OCI-LY7 (cell line): ENCODE measurements around the gene C1orf74.

Experiments used
- EZH2phosphoT487 ChIP-seq: fragments of 200-600 bp; sonication (generic); IDR thresholded peaks from 2 replicates; pipeline ENCODE4 v1.6.1; 2018; ENCODE audit warnings: low read depth, borderline replicate concordance, mild to moderate bottlenecking, mixed run types, antibody characterized with exemption, low read length, moderate library complexity, mixed read lengths
- TF ChIP-seq, protein P1 (sequence below): fragments of 200-600 bp; sonication (generic); conservative IDR thresholded peaks from 2 replicates; pipeline ENCODE4 v1.5.1; 2014; ENCODE audit warnings: mild to moderate bottlenecking, antibody characterized with exemption, low read length, moderate library complexity, mixed read lengths

DNA sequence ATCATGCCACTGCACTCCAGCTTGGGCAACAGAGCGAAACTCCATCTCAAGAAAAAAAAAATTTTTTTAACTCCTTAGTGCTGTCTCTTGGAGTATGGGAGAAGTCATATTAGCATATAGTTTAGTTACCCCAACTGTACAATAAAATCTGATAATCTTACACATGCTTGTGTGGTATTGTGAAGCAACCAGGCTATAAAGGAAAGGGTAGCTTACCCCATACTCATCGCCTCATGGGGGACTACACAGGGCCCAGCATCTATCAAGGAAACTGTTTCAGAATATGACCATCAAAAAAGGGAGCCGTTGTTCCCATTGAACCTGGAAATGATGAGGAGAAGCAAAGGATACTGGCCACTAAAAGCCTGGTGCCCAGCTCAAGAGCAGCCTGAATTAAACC is 31.5 kb downstream of the C1orf74 start:
- TF ChIP-seq, protein P1, sequence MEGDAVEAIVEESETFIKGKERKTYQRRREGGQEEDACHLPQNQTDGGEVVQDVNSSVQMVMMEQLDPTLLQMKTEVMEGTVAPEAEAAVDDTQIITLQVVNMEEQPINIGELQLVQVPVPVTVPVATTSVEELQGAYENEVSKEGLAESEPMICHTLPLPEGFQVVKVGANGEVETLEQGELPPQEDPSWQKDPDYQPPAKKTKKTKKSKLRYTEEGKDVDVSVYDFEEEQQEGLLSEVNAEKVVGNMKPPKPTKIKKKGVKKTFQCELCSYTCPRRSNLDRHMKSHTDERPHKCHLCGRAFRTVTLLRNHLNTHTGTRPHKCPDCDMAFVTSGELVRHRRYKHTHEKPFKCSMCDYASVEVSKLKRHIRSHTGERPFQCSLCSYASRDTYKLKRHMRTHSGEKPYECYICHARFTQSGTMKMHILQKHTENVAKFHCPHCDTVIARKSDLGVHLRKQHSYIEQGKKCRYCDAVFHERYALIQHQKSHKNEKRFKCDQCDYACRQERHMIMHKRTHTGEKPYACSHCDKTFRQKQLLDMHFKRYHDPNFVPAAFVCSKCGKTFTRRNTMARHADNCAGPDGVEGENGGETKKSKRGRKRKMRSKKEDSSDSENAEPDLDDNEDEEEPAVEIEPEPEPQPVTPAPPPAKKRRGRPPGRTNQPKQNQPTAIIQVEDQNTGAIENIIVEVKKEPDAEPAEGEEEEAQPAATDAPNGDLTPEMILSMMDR, result no peak
- TF ChIP-seq EZH2phosphoT487, result no peak
